ENCODE measurements around the gene ZBTB21. TPM values are rescaled to one million over a fixed set of nuclear protein-coding genes. Genes with fewer than 3 reads are reported as not detected.
A peak's percentile ranks its signal among the peaks of the same experiment; 100 is the strongest.

ZBTB21 gene
- total and polyA plus RNA-seq, 5 donors from 2014 or later, result 2.4 to 107 (median 5.7) TPM

- H3K4me3 ChIP-seq (ENCODE audit: low read depth, low read length), result no peak overlapping the region
- DNase-seq (no peak), ATAC-seq (ENCODE audit: low read depth in 2 of 2) (no peak)
- H3K36me3 ChIP-seq (ENCODE audit: control insufficient read depth, insufficient read depth, low read length), result no peaks in the 10 kb centered on the region
- Mint-ChIP-seq H3K27me3 (peaks cover 7% of the 10 kb centered on the region), H3K4me3 (no peak overlapping the region), H3K27ac (peak overlapping the region in 1 of 3 donors; percentile 79), H3K36me3 (peaks cover 3% of the 10 kb centered on the region), H3K4me1 (peaks cover 0 to 33% (median 7%) of the 10 kb centered on the region in 4 donors), H3K9me3 (no peaks in the 10 kb centered on the region)
- no peak overlapping the region for H3K27ac ChIP-seq (ENCODE audit: insufficient read depth, low read length, poor library complexity, severe bottlenecking)
- no peaks in the 10 kb centered on the region for H3K9me3 ChIP-seq (ENCODE audit: control insufficient read depth in 2 of 2, low read length in 2 of 2)
- no peaks in the 10 kb centered on the region for H3K27me3 ChIP-seq (ENCODE audit: control insufficient read depth, insufficient read depth, low read length)
- peaks cover under 1% of the 10 kb centered on the region for H3K4me1 ChIP-seq (ENCODE audit: control insufficient read depth, insufficient read depth, low read length, poor library complexity, severe bottlenecking)
Observed at GRCh38 chr21:42055425-42055824, 45.3 kb upstream of the ZBTB21 start.

GRCh38 chr21:42051788-42052187 is 41.6 kb upstream of the ZBTB21 start:
- no peak overlapping the region for H3K27ac ChIP-seq (ENCODE audit: insufficient read depth, low read length, poor library complexity, severe bottlenecking)
- Mint-ChIP-seq H3K4me3 (no peak overlapping the region), H3K27ac (peak overlapping the region in 1 of 3 donors; percentile 16), H3K27me3 (peaks cover 10% of the 10 kb centered on the region), H3K4me1 (peaks cover 0 to 7% (median 2%) of the 10 kb centered on the region in 4 donors), H3K36me3 (peaks cover 3% of the 10 kb centered on the region), H3K9me3 (no peaks in the 10 kb centered on the region)
- H3K4me1 ChIP-seq (ENCODE audit: control insufficient read depth, insufficient read depth, low read length, poor library complexity, severe bottlenecking), result no peaks in the 10 kb centered on the region
- no peaks in the 10 kb centered on the region for H3K27me3 ChIP-seq (ENCODE audit: control insufficient read depth, insufficient read depth, low read length)
- no peak overlapping the region for H3K4me3 ChIP-seq (ENCODE audit: low read depth, low read length)
- DNase-seq (peak in 1 of 3 donors; percentile 23), ATAC-seq (ENCODE audit: low read depth in 2 of 2) (no peak)
- H3K36me3 ChIP-seq (ENCODE audit: control insufficient read depth, insufficient read depth, low read length), result no peaks in the 10 kb centered on the region
- H3K9me3 ChIP-seq (ENCODE audit: control insufficient read depth in 2 of 2, low read length in 2 of 2), result no peaks in the 10 kb centered on the region

GRCh38 chr21:42049578-42050430 is 39.6 kb upstream of the ZBTB21 start:
- H3K4me3 ChIP-seq (ENCODE audit: low read depth, low read length), result no peak overlapping the region
- H3K27ac ChIP-seq (ENCODE audit: insufficient read depth, low read length, poor library complexity, severe bottlenecking), result no peak overlapping the region
- no peaks in the 10 kb centered on the region for H3K36me3 ChIP-seq (ENCODE audit: control insufficient read depth, insufficient read depth, low read length)
- no peaks in the 10 kb centered on the region for H3K36me3 Mint-ChIP-seq
- H3K4me1 ChIP-seq (ENCODE audit: control insufficient read depth, insufficient read depth, low read length, poor library complexity, severe bottlenecking), result no peaks in the 10 kb centered on the region
- no peak overlapping the region for H3K4me3 Mint-ChIP-seq
- peaks cover 2 to 6% (median 4%) of the 10 kb centered on the region in 4 donors for H3K4me1 Mint-ChIP-seq
- no peaks in the 10 kb centered on the region for H3K27me3 ChIP-seq (ENCODE audit: control insufficient read depth, insufficient read depth, low read length)
- no peaks in the 10 kb centered on the region for H3K9me3 ChIP-seq (ENCODE audit: control insufficient read depth in 2 of 2, low read length in 2 of 2)
- H3K27ac Mint-ChIP-seq, result no peak overlapping the region
- no peak for ATAC-seq (ENCODE audit: low read depth in 2 of 2)
- no peaks in the 10 kb centered on the region for H3K9me3 Mint-ChIP-seq
- peaks cover 15% of the 10 kb centered on the region for H3K27me3 Mint-ChIP-seq
- no peak for DNase-seq

GRCh38 chr21:42048870-42049577 is 38.9 kb upstream of the ZBTB21 start:
- Mint-ChIP-seq H3K36me3 (no peaks in the 10 kb centered on the region), H3K9me3 (no peaks in the 10 kb centered on the region), H3K27ac (no peak overlapping the region), H3K27me3 (peaks cover 15% of the 10 kb centered on the region), H3K4me1 (peaks cover 2 to 6% (median 4%) of the 10 kb centered on the region in 4 donors), H3K4me3 (no peak overlapping the region)
- H3K9me3 ChIP-seq (ENCODE audit: control insufficient read depth in 2 of 2, low read length in 2 of 2), result no peaks in the 10 kb centered on the region
- no peak overlapping the region for H3K4me3 ChIP-seq (ENCODE audit: low read depth, low read length)
- no peaks in the 10 kb centered on the region for H3K4me1 ChIP-seq (ENCODE audit: control insufficient read depth, insufficient read depth, low read length, poor library complexity, severe bottlenecking)
- ATAC-seq (ENCODE audit: low read depth in 2 of 2) (no peak), DNase-seq (no peak)
- no peak overlapping the region for H3K27ac ChIP-seq (ENCODE audit: insufficient read depth, low read length, poor library complexity, severe bottlenecking)
- no peaks in the 10 kb centered on the region for H3K27me3 ChIP-seq (ENCODE audit: control insufficient read depth, insufficient read depth, low read length)
- H3K36me3 ChIP-seq (ENCODE audit: control insufficient read depth, insufficient read depth, low read length), result no peaks in the 10 kb centered on the region

- no peaks in the 10 kb centered on the region for H3K9me3 Mint-ChIP-seq
- H3K27ac Mint-ChIP-seq, result peak overlapping the region in 1 of 3 donors; percentile 59
- peaks cover 2 to 6% (median 4%) of the 10 kb centered on the region in 4 donors for H3K4me1 Mint-ChIP-seq
- no peaks in the 10 kb centered on the region for H3K36me3 Mint-ChIP-seq
- no peaks in the 10 kb centered on the region for H3K4me1 ChIP-seq (ENCODE audit: control insufficient read depth, insufficient read depth, low read length, poor library complexity, severe bottlenecking)
- no peaks in the 10 kb centered on the region for H3K9me3 ChIP-seq (ENCODE audit: control insufficient read depth in 2 of 2, low read length in 2 of 2)
- H3K36me3 ChIP-seq (ENCODE audit: control insufficient read depth, insufficient read depth, low read length), result no peaks in the 10 kb centered on the region
- peaks cover 12% of the 10 kb centered on the region for H3K27me3 Mint-ChIP-seq
- H3K27me3 ChIP-seq (ENCODE audit: control insufficient read depth, insufficient read depth, low read length), result no peaks in the 10 kb centered on the region
- no peak overlapping the region for H3K4me3 ChIP-seq (ENCODE audit: low read depth, low read length)
- no peak overlapping the region for H3K4me3 Mint-ChIP-seq
- DNase-seq (no peak), ATAC-seq (ENCODE audit: low read depth in 2 of 2) (no peak)
- H3K27ac ChIP-seq (ENCODE audit: insufficient read depth, low read length, poor library complexity, severe bottlenecking), result no peak overlapping the region
Observed at GRCh38 chr21:42047821-42048613, 37.9 kb upstream of the ZBTB21 start.

GRCh38 chr21:42044871-42045495 is 34.8 kb upstream of the ZBTB21 start:
- no peak for ATAC-seq (ENCODE audit: low read depth in 2 of 2)
- no peaks in the 10 kb centered on the region for H3K27me3 ChIP-seq (ENCODE audit: control insufficient read depth, insufficient read depth, low read length)
- H3K27ac ChIP-seq (ENCODE audit: insufficient read depth, low read length, poor library complexity, severe bottlenecking), result no peak overlapping the region
- H3K4me1 ChIP-seq (ENCODE audit: control insufficient read depth, insufficient read depth, low read length, poor library complexity, severe bottlenecking), result no peaks in the 10 kb centered on the region
- H3K36me3 ChIP-seq (ENCODE audit: control insufficient read depth, insufficient read depth, low read length), result no peaks in the 10 kb centered on the region
- H3K9me3 ChIP-seq (ENCODE audit: control insufficient read depth in 2 of 2, low read length in 2 of 2), result no peaks in the 10 kb centered on the region
- no peak for DNase-seq
- Mint-ChIP-seq H3K4me1 (peaks cover 0 to 9% (median 5%) of the 10 kb centered on the region in 4 donors), H3K36me3 (no peaks in the 10 kb centered on the region), H3K9me3 (no peaks in the 10 kb centered on the region), H3K27me3 (peaks cover 5% of the 10 kb centered on the region), H3K27ac (no peak overlapping the region), H3K4me3 (no peak overlapping the region)
- no peak overlapping the region for H3K4me3 ChIP-seq (ENCODE audit: low read depth, low read length)

- DNase-seq (no peak), ATAC-seq (ENCODE audit: low read depth in 2 of 2) (no peak)
- Mint-ChIP-seq H3K27me3 (peaks cover 5% of the 10 kb centered on the region), H3K4me1 (peaks cover 0 to 9% (median 5%) of the 10 kb centered on the region in 4 donors), H3K27ac (no peak overlapping the region), H3K9me3 (no peaks in the 10 kb centered on the region), H3K36me3 (no peaks in the 10 kb centered on the region), H3K4me3 (no peak overlapping the region)
- Histone ChIP-seq H3K36me3 (ENCODE audit: control insufficient read depth, insufficient read depth, low read length) (no peaks in the 10 kb centered on the region), H3K27ac (ENCODE audit: insufficient read depth, low read length, poor library complexity, severe bottlenecking) (no peak overlapping the region), H3K9me3 (ENCODE audit: control insufficient read depth in 2 of 2, low read length in 2 of 2) (no peaks in the 10 kb centered on the region), H3K27me3 (ENCODE audit: control insufficient read depth, insufficient read depth, low read length) (no peaks in the 10 kb centered on the region), H3K4me3 (ENCODE audit: low read depth, low read length) (no peak overlapping the region), H3K4me1 (ENCODE audit: control insufficient read depth, insufficient read depth, low read length, poor library complexity, severe bottlenecking) (no peaks in the 10 kb centered on the region)
Observed at GRCh38 chr21:42043961-42044360, 33.8 kb upstream of the ZBTB21 start.
